Ascending aorta (tissue), 2 donors: ENCODE measurements around the gene IFT52. TPM values are rescaled to one million over a fixed set of nuclear protein-coding genes. Genes with fewer than 3 reads are reported as not detected.
A peak's percentile ranks its signal among the peaks of the same experiment; 100 is the strongest.

Source experiments
- DNase-seq, 2 donors: peaks; one replicate each; pipeline ENCODE4 v3.0.0-alpha.2; 2019; ENCODE audit warnings: low spot score in 2 of 2
- H3K27ac ChIP-seq, 2 donors: fragments of 200-600 bp; sonication (generic); one replicate each; pipeline ENCODE4 v1.5.1; 2016 to 2017; ENCODE audit warnings: mild to moderate bottlenecking in 1 of 2
- H3K27me3 ChIP-seq: fragments of 200-600 bp; sonication (generic); one replicate; pipeline ENCODE4 v1.5.1; 2017
- H3K36me3 ChIP-seq, 2 donors: fragments of 200-600 bp; sonication (generic); one replicate each; pipeline ENCODE4 v1.5.1; 2016
- H3K4me1 ChIP-seq, 2 donors: fragments of 200-600 bp; sonication (generic); one replicate each; pipeline ENCODE4 v1.5.1; 2016 to 2017; ENCODE audit warnings: mild to moderate bottlenecking in 1 of 2
- H3K4me3 ChIP-seq, 2 donors: fragments of 200-600 bp; sonication (generic); one replicate each; pipeline ENCODE4 v1.5.1; 2016 to 2017; ENCODE audit warnings: mild to moderate bottlenecking in 1 of 2
- H3K9me3 ChIP-seq, 2 donors: fragments of 200-600 bp; sonication (generic); one replicate each; pipeline ENCODE4 v1.5.1; 2016
- intact Hi-C: fragments of 100-400 bp; cut with DNase I; formaldehyde crosslinking; loops from one replicate; pipeline ENCODE4 v1.15.1; 2023
- total RNA-seq: library from RNA; depleted of rRNA; stranded (reverse); fragments of >200 nt; gene quantifications from one replicate; pipeline ENCODE4 v1.1.0, GENCODE V29; 2016
- TF ChIP-seq, protein P1 (sequence below), 3 experiments: fragments of 200-600 bp in 2 of 3; fragments of 450-650 bp in 1 of 3; sonication (generic) in 2 of 3; IDR thresholded peaks; one replicate each; pipeline ENCODE4 v1.5.1; 2016 to 2019; ENCODE audit warnings: antibody characterized with exemption in 3 of 3, mild to moderate bottlenecking in 1 of 3, moderate library complexity in 1 of 3

Gene IFT52, protein sequence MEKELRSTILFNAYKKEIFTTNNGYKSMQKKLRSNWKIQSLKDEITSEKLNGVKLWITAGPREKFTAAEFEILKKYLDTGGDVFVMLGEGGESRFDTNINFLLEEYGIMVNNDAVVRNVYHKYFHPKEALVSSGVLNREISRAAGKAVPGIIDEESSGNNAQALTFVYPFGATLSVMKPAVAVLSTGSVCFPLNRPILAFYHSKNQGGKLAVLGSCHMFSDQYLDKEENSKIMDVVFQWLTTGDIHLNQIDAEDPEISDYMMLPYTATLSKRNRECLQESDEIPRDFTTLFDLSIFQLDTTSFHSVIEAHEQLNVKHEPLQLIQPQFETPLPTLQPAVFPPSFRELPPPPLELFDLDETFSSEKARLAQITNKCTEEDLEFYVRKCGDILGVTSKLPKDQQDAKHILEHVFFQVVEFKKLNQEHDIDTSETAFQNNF
- 15.2 TPM for total RNA-seq

DNA sequence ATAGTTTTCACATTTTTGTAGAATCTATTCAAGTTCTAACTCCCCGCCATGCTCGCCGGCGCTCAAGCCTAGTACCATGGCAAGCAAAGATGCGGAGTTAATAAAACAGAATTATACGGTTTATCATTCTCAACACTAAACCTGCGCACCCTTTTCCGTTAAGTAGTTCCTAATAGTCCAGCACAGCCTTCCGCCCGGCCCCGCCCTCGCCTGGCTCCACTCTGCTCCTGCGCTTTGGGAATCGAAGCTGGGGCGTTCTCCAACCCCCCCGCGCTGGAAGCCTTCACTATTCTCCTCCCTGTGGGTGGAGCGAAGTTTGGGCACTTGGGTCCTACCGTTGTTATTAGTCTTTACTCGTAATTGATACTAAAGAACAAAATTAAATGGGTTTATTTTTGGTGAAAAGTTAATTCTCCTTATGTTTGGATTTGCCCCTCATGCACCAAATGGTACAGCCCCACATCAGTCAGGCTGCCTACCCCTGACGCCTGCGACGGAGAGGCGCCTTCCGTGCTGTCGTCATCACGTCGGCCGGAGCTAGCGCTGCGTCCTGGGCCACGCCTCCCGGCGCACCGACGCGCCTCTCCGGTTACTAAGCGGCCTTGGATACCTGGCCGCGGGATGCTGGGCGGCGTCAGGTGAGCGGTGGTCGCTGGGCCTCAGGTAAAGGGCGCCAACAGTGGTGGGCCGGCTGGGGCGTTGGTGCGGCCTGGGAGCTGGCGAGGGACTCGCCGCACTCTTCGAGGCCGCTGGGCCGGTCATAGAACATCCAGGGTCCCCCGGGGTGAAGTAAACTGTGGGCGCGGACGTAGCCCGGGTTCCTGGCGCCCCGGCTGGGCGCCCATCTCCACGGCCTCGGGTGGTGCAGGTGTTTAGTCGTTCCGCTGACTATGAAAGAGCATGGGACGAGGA lies at the start of gene IFT52:
Gene IFT52, plus strand, starts transcription at position 546 of the 912 bp plus-strand sequence. CDS start 3,762 bp downstream, outside the sequence.
- intact Hi-C loops = loop anchor here (1.0 to 10.0 kb wide), 3 partner anchors 133 to 1384 kb away; partner anchors contain the start of genes OSER1 and SRSF6
- peak; percentile 81 to 95 for DNase-seq
- no peaks in the 10 kb centered on the region for H3K27me3 ChIP-seq
- H3K27ac ChIP-seq = peak within 1 kb of the TSS; percentile 75 to 85
- H3K4me3 ChIP-seq = peak within 1 kb of the TSS; percentile 87 to 93
- peaks cover 11 to 12% of the 10 kb centered on the region in 2 donors for H3K36me3 ChIP-seq
- H3K9me3 ChIP-seq = no peaks in the 10 kb centered on the region
- TF ChIP-seq, protein P1, sequence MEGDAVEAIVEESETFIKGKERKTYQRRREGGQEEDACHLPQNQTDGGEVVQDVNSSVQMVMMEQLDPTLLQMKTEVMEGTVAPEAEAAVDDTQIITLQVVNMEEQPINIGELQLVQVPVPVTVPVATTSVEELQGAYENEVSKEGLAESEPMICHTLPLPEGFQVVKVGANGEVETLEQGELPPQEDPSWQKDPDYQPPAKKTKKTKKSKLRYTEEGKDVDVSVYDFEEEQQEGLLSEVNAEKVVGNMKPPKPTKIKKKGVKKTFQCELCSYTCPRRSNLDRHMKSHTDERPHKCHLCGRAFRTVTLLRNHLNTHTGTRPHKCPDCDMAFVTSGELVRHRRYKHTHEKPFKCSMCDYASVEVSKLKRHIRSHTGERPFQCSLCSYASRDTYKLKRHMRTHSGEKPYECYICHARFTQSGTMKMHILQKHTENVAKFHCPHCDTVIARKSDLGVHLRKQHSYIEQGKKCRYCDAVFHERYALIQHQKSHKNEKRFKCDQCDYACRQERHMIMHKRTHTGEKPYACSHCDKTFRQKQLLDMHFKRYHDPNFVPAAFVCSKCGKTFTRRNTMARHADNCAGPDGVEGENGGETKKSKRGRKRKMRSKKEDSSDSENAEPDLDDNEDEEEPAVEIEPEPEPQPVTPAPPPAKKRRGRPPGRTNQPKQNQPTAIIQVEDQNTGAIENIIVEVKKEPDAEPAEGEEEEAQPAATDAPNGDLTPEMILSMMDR (IDR thresholded peaks at IDR 0.05) = no peak
- H3K4me1 ChIP-seq = peaks cover 6 to 12% of the 10 kb centered on the region in 2 donors

DNA sequence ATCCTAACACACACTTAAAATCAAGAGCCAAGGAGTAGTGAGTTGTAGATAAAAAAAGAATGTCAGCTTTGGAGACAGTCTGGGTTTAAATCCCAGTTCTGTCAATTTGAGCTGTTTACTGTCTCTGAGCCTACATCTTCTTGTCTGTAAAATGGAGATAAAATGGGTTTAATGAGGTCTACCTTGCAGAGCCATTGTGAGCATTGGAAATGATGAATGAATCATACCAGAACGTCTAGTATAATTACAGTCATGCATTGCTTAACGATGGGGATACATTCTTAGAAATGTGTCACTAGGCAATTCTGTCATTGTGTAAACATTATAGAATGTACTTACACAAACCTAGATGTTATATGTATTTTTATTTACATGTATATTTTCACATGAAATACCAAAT lies 49.5 kb upstream of the IFT52 start:
- no peak overlapping the region for H3K4me3 ChIP-seq
- no peak overlapping the region for H3K27ac ChIP-seq
- intact Hi-C loops = no loop called here
- no peaks in the 10 kb centered on the region for H3K4me1 ChIP-seq
- H3K27me3 ChIP-seq = no peaks in the 10 kb centered on the region
- H3K9me3 ChIP-seq = no peaks in the 10 kb centered on the region
- no peak for DNase-seq
- TF ChIP-seq, protein P1 (IDR thresholded peaks at IDR 0.05) = no peak
- H3K36me3 ChIP-seq = peaks cover 0 to 11% of the 10 kb centered on the region in 2 donors

DNA sequence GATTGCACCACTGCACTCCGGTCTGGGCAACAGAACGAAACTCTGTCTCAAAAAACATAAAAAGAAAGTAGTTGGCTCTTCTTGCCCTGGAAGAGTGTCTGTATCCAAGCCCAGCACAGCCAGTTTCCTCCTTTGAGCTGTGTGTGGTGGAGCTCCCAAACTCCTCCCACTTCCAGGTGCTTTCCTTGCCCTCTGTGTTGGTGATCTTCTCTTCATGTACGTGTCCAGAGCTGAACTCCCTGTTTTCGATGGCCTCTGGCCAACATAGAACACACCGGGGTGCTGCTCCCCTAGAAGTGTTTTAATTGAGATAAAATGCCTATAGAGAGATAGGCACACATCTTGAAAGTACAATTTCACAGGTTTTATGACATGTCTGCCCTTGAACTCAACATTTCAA lies 48.6 kb upstream of the IFT52 start:
- intact Hi-C loops = no loop called here
- Histone ChIP-seq H3K4me1 (no peaks in the 10 kb centered on the region), H3K36me3 (peaks cover 0 to 7% of the 10 kb centered on the region in 2 donors), H3K4me3 (no peak overlapping the region), H3K9me3 (no peaks in the 10 kb centered on the region), H3K27ac (no peak overlapping the region), H3K27me3 (no peaks in the 10 kb centered on the region)
- no peak for DNase-seq
- TF ChIP-seq, protein P1 (IDR thresholded peaks at IDR 0.05) = no peak

DNA sequence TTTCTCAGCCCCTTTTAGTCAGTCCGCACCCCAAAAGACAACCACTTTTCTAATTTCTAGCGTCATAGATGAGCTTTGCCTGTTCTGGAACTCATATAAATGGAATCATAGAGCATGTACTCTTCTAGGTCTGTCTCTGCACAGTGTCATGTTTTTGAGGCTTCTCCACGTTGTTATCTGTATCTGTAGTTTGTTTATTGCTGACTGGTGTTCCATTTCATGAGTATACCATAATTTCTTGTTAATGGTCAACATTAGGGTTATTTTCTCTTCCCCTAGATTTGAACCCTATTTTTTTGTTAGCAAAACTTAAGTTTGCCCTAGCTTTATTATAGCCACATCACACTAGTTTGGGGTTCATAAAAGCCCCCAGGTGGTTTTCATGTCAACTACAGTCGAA lies 48.1 kb upstream of the IFT52 start:
- no peak overlapping the region for H3K4me3 ChIP-seq
- TF ChIP-seq, protein P1 (IDR thresholded peaks at IDR 0.05) = no peak
- intact Hi-C loops = no loop called here

DNA sequence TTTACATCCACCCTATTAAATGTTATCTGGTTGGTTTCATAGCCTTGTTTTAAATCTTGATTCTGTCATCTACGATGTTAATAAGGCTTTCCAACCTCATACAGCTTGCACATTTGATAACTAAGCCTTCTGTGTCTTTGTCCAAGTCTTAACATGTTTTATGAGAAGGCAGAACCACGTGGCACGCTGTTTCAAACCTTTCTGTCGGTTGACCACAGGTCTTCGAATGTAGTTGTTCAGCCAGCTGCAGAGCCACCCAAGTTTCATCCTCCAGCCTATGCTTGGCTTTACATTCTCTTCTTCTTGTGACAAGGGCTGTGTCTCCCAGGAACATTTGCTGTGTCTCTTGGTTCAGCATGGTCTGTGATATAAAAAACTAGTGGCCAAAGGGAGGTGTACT lies 47.6 kb upstream of the IFT52 start:
- Histone ChIP-seq H3K27ac (no peak overlapping the region), H3K4me3 (no peak overlapping the region), H3K4me1 (no peaks in the 10 kb centered on the region), H3K27me3 (no peaks in the 10 kb centered on the region), H3K9me3 (no peaks in the 10 kb centered on the region), H3K36me3 (no peaks in the 10 kb centered on the region)
- TF ChIP-seq, protein P1 (IDR thresholded peaks at IDR 0.05) = no peak
- no peak for DNase-seq
- intact Hi-C loops = no loop called here

More for the DNA sequence above, 48.1 kb upstream of the IFT52 start:
- Histone ChIP-seq H3K36me3 (peaks cover 0 to 2% of the 10 kb centered on the region in 2 donors), H3K9me3 (no peaks in the 10 kb centered on the region), H3K27ac (no peak overlapping the region), H3K27me3 (no peaks in the 10 kb centered on the region), H3K4me1 (no peaks in the 10 kb centered on the region)
- DNase-seq = no peak
